HepG2 (cell line): ENCODE measurements around the gene CAV3. TPM values are rescaled to one million over a fixed set of nuclear protein-coding genes. Genes with fewer than 3 reads are reported as not detected.

Experiments used
- ATAC-seq: fragments of 200-7000 bp; cut with Tn5 transposase; 3 replicates; pipeline ENCODE4 v1.9.1; 2020; ENCODE audit warnings: mild to moderate bottlenecking, moderate library complexity
- BruUV-seq: library from RNA; stranded (reverse); fragments of 400-500 nt; replicated peaks from 2 replicates; lab custom pipeline; 2021; lab: Mats Ljungman, UMichigan
- CTCF ChIA-PET: fragments of 300-600 bp; formaldehyde crosslinking; extraction: SDS; loops from one replicate; lab custom pipeline; 2021; ENCODE audit warnings: low total read pairs, inconsistent platforms, low intra/inter-chr PET ratio; lab: Yijun Ruan, JAX
- POLR2A ChIA-PET: fragments of 350-600 bp; sonication (Branson Sonifier 250); formaldehyde crosslinking; loops from one replicate; lab custom pipeline; 2020; ENCODE audit warnings: antibody characterized with exemption, inconsistent platforms; lab: Yijun Ruan, JAX
- DNase-seq: peaks from one replicate; pipeline ENCODE4 v3.0.0-alpha.2; 2015; ENCODE audit warnings: low spot score
- FAIRE-seq: peaks from 3 replicates; lab custom pipeline; 2011; peaks lifted over from hg19 to GRCh38; lab: Jason Lieb, UNC
- H2AFZ ChIP-seq: one replicate; pipeline ENCODE4 v1.6.1; 2011; ENCODE audit warnings: low read length, inconsistent platforms
- H3K27ac ChIP-seq: fragments of 300-600 bp; 3 replicates; pipeline ENCODE4 v1.8.0; 2011; ENCODE audit warnings: mixed run types, mild to moderate bottlenecking, mixed read lengths, low read length, inconsistent platforms; ENCODE audit not compliant: insufficient read depth; ENCODE audit errors: extremely low read length
- H3K27me3 ChIP-seq, 2 experiments: fragments of 200-600 bp in 1 of 2; 2 replicates in 1 of 2; 3 replicates in 1 of 2; pipeline versions ENCODE4 v1.6.0 to v1.8.0; 2011; ENCODE audit warnings: low read length in 2 of 2, mild to moderate bottlenecking in 2 of 2, moderate library complexity in 2 of 2, inconsistent platforms in 1 of 2; ENCODE audit not compliant: insufficient read depth in 2 of 2, control insufficient read depth in 1 of 2
- H3K36me3 ChIP-seq, 2 experiments: fragments of 200-600 bp in 1 of 2; replicated peaks in 1 of 2; 2 replicates in 1 of 2; 3 replicates in 1 of 2; pipeline versions ENCODE4 v1.5.1 to v1.8.0; 2011; ENCODE audit warnings: low read length in 2 of 2, inconsistent platforms in 1 of 2; ENCODE audit not compliant: insufficient read depth in 2 of 2, control insufficient read depth in 1 of 2
- H3K4me1 ChIP-seq: 2 replicates; pipeline ENCODE4 v1.5.1; 2012; ENCODE audit warnings: low read length, inconsistent platforms; ENCODE audit not compliant: insufficient read depth
- H3K4me2 ChIP-seq: 2 replicates; pipeline ENCODE4 v1.6.0; 2011; ENCODE audit warnings: low read depth, low read length, inconsistent platforms
- H3K4me3 ChIP-seq, 3 experiments: fragments of 200-600 bp in 1 of 3; sonication (generic), shearing (Covaris generic) in 1 of 3; replicated peaks in 1 of 3; 2 replicates each; pipeline ENCODE4 v1.5.1; 2011 to 2016; ENCODE audit warnings: low read length in 3 of 3, inconsistent platforms in 2 of 3, low read depth in 2 of 3, mild to moderate bottlenecking in 2 of 3, control low read depth in 1 of 3, mixed read lengths in 1 of 3; ENCODE audit not compliant: insufficient read depth in 1 of 3
- H3K79me2 ChIP-seq: one replicate; pipeline ENCODE4 v1.6.1; 2011; ENCODE audit warnings: low read length, inconsistent platforms; ENCODE audit not compliant: insufficient read depth
- H3K9ac ChIP-seq: 2 replicates; pipeline ENCODE4 v1.6.0; 2011; ENCODE audit warnings: mild to moderate bottlenecking, low read depth, low read length, inconsistent platforms; ENCODE audit not compliant: insufficient read depth
- H3K9me3 ChIP-seq: 2 replicates; pipeline ENCODE4 v1.5.1; 2012; ENCODE audit warnings: mild to moderate bottlenecking, low read length
- H4K20me1 ChIP-seq: 2 replicates; pipeline ENCODE4 v1.6.0; 2011; ENCODE audit warnings: inconsistent platforms, mild to moderate bottlenecking, low read length, moderate library complexity; ENCODE audit not compliant: insufficient read depth
- ELF3 ChIP-seq: IDR thresholded peaks from 2 replicates; pipeline ENCODE4 v1.6.1; 2016; ENCODE audit warnings: missing genetic modification reagents, missing compliant biosample characterization
- MAFF ChIP-seq: IDR thresholded peaks from 2 replicates; pipeline ENCODE4 v1.6.1; 2011; ENCODE audit warnings: low read depth, low read length, improper control_type of control experiment
- MAFK ChIP-seq, 2 experiments: IDR thresholded peaks in 1 of 2; conservative IDR thresholded peaks in 1 of 2; 2 replicates each; pipeline ENCODE4 v1.6.1; 2011; ENCODE audit warnings: improper control_type of control experiment in 2 of 2, low read length in 2 of 2
- REL ChIP-seq: sonication (generic); formaldehyde crosslinking; conservative IDR thresholded peaks from 2 replicates; pipeline ENCODE4 v1.8.0; 2022; ENCODE audit warnings: mild to moderate bottlenecking, missing genetic modification reagents, moderate library complexity
- ZNF546 ChIP-seq: sonication (generic); formaldehyde crosslinking; conservative IDR thresholded peaks from 2 replicates; pipeline ENCODE4 v1.8.1; 2023; ENCODE audit warnings: mild to moderate bottlenecking, missing genetic modification reagents
- WGBS: methylation state at CpG from one replicate; pipeline ENCODE4 v1.1.6; 2017; ENCODE audit warnings: low lambda C conversion rate; 5-methylcytosine and 5-hydroxymethylcytosine counted together
- in situ Hi-C: cut with HindIII; loops from 2 replicates; pipeline ENCODE4 v1.10.0; 2017; ENCODE audit warnings: low pct_unique_long_range_greater_than_20kb; ENCODE audit not compliant: extremely low pct_ligation_motif_present
- intact Hi-C: fragments of 100-400 bp; cut with micrococcal nuclease; formaldehyde crosslinking; loops from one replicate; pipeline ENCODE4 v1.10.0; 2022; ENCODE audit not compliant: unreplicated experiment
- polyA plus RNA-seq, 8 experiments: library from polyadenylated mRNA; depleted of rRNA in 3 of 8; stranded (reverse) in 7 of 8; unstranded in 1 of 8; fragments of >200 nt; fragmentation: Illumina TruSeq in 4 of 8; extraction: Trizol in 4 of 8; gene quantifications; 2 replicates each; pipeline versions ENCODE4 v1.2.1 to v1.2.3, GENCODE V29; 2011 to 2016; ENCODE audit warnings: low read depth in 4 of 8, missing spikeins in 1 of 8, mixed read lengths in 1 of 8; ENCODE audit not compliant: insufficient read depth in 1 of 8
- total RNA-seq, 5 experiments: library from RNA; depleted of rRNA; stranded (reverse); fragments of >200 nt; fragmentation: Illumina TruSeq; extraction: Trizol; gene quantifications; 2 replicates each; pipeline ENCODE4 v1.2.3, GENCODE V29; 2016; ENCODE audit warnings: low read depth in 1 of 5
- TF ChIP-seq, protein P1 (sequence below): sonication (generic); formaldehyde crosslinking; IDR thresholded peaks from 2 replicates; pipeline ENCODE4 v1.5.1; 2020; ENCODE audit warnings: mild to moderate bottlenecking, missing genetic modification reagents
- TF ChIP-seq, protein P2 (sequence below): sonication (generic); formaldehyde crosslinking; IDR thresholded peaks from one replicate; pipeline ENCODE4 v1.5.1; 2020; ENCODE audit warnings: mild to moderate bottlenecking, missing genetic modification reagents; ENCODE audit errors: not compliant biosample characterization

Gene CAV3
- total and polyA plus RNA-seq, 2 of the 13 experiments (the other 11 are each of a cell fraction or from before 2014, with no cell fraction given) = not detected

DNA sequence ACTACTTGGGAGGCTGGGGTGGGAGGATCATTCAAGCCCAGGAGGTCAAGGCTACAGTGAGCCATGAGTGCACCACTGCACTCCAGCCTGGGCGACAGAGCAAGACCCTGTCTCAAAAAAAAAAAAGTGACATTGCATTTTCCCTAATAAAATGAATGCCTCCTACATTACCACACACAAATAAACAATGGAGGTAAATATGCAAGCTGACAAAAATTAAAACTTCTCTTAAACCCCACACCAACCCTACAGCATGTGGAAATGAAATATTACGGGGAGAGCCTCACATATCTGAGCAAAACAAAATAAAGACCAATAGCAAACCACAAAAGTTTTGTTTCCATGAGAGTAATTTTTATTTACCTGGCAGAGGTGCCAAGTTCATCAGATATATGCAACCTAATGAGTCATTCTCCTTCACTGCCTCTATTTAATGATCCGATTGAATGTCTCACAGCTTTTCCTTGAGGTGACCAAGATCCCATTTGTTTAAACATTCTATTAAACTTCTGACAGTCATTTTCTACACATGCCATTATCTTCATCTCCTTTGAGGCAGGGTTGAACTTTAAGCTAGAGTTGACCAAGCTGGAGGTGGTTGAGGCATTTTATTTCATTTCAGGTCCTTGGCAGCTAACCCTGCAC is 9.4 kb upstream of the CAV3 start:
- no peak for FAIRE-seq
- in situ Hi-C loops = no loop called here
- Histone ChIP-seq H3K27me3 (peaks cover 1 to 11% of the 10 kb centered on the region in 2 experiments; a peak in 3 of 5 replicates), H3K9me3 (no peaks in the 10 kb centered on the region), H4K20me1 (no peaks in the 10 kb centered on the region), H3K4me2 (no peak overlapping the region), H2AFZ (no peak overlapping the region), H3K4me1 (peaks cover 10% of the 10 kb centered on the region), H3K9ac (no peak overlapping the region), H3K4me3 (no peak overlapping the region), H3K27ac (no peak overlapping the region), H3K79me2 (no peaks in the 10 kb centered on the region), H3K36me3 (no peaks in the 10 kb centered on the region)
- TF ChIP-seq ZNF546 (CRISPR knock-in tag) (no peak), REL (CRISPR knock-in tag) (no peak), MAFK (conservative IDR thresholded peaks at IDR 0.05 in 1 of 2, IDR thresholded peaks at IDR 0.05 in 1 of 2; ENCODE audit: low read length in 2 of 2) (peak in 1 of 2 experiments; percentile 25; a peak in 1 of 4 replicates), ELF3 (CRISPR knock-in tag) (no peak), MAFF (peak; percentile 31; the same call in 1 of the 2 replicates)
- TF ChIP-seq, protein P1, sequence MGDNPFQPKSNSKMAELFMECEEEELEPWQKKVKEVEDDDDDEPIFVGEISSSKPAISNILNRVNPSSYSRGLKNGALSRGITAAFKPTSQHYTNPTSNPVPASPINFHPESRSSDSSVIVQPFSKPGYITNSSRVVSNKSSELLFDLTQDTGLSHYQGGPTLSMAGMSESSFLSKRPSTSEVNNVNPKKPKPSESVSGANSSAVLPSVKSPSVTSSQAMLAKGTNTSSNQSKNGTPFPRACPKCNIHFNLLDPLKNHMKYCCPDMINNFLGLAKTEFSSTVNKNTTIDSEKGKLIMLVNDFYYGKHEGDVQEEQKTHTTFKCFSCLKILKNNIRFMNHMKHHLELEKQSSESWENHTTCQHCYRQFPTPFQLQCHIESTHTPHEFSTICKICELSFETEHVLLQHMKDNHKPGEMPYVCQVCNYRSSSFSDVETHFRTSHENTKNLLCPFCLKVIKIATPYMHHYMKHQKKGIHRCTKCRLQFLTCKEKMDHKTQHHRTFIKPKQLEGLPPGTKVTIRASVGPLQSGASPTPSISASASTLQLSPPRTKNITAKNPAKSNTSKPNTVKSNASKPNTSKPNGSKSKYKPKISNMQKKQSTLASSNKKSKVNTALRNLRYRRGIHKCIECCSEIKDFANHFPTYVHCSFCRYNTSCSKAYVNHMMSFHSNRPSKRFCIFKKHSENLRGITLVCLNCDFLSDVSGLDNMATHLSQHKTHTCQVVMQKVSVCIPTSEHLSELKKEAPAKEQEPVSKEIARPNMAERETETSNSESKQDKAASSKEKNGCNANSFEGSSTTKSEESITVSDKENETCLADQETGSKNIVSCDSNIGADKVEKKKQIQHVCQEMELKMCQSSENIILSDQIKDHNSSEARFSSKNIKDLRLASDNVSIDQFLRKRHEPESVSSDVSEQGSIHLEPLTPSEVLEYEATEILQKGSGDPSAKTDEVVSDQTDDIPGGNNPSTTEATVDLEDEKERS = no peak
- TF ChIP-seq, protein P2, sequence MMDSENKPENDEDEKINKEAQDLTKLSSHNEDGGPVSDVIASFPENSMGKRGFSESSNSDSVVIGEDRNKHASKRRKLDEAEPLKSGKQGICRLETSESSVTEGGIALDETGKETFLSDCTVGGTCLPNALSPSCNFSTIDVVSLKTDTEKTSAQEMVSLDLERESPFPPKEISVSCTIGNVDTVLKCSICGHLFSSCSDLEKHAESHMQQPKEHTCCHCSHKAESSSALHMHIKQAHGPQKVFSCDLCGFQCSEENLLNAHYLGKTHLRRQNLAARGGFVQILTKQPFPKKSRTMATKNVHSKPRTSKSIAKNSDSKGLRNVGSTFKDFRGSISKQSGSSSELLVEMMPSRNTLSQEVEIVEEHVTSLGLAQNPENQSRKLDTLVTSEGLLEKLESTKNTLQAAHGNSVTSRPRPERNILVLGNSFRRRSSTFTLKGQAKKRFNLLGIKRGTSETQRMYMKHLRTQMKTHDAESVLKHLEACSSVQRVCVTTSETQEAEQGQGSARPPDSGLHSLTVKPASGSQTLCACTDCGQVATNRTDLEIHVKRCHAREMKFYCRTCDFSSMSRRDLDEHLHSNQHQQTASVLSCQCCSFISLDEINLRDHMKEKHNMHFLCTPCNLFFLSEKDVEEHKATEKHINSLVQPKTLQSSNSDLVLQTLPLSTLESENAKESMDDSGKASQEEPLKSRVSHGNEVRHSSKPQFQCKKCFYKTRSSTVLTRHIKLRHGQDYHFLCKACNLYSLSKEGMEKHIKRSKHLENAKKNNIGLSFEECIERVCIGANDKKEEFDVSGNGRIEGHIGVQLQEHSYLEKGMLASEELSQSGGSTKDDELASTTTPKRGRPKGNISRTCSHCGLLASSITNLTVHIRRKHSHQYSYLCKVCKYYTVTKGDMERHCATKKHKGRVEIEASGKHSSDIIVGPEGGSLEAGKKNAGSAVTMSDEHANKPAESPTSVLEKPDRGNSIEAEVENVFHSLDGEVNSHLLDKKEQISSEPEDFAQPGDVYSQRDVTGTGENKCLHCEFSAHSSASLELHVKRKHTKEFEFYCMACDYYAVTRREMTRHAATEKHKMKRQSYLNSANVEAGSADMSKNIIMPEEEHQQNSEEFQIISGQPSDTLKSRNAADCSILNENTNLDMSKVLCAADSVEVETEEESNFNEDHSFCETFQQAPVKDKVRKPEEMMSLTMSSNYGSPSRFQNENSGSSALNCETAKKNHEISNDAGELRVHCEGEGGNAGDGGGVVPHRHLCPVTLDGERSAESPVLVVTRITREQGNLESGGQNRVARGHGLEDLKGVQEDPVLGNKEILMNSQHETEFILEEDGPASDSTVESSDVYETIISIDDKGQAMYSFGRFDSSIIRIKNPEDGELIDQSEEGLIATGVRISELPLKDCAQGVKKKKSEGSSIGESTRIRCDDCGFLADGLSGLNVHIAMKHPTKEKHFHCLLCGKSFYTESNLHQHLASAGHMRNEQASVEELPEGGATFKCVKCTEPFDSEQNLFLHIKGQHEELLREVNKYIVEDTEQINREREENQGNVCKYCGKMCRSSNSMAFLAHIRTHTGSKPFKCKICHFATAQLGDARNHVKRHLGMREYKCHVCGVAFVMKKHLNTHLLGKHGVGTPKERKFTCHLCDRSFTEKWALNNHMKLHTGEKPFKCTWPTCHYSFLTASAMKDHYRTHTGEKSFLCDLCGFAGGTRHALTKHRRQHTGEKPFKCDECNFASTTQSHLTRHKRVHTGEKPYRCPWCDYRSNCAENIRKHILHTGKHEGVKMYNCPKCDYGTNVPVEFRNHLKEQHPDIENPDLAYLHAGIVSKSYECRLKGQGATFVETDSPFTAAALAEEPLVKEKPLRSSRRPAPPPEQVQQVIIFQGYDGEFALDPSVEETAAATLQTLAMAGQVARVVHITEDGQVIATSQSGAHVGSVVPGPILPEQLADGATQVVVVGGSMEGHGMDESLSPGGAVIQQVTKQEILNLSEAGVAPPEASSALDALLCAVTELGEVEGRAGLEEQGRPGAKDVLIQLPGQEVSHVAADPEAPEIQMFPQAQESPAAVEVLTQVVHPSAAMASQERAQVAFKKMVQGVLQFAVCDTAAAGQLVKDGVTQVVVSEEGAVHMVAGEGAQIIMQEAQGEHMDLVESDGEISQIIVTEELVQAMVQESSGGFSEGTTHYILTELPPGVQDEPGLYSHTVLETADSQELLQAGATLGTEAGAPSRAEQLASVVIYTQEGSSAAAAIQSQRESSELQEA (CRISPR knock-in tag) = no peak
- no peak for ATAC-seq
- no TSS peak for BruUV-seq
- 43% methylated on average over 3 of the region's 3 CpGs for WGBS
- no peak for DNase-seq
- POLR2A ChIA-PET = no interaction called here
- CTCF ChIA-PET = no interaction called here
- intact Hi-C loops = no loop called here
